SK-N-SH treated with all-trans-retinoic acid at 6 μM for 48 hours (cell line): Measurements from ENCODE around the gene KSR2.
A peak's percentile ranks its signal among the peaks of the same experiment; 100 is the strongest.
"Not testable (repeated sequence)": the region's sequence is repeated elsewhere in the genome, so short reads cannot be mapped to it uniquely, and the experiment has no call there.

Experiments
- ATAC-seq: fragments of 200-7000 bp; cut with Tn5 transposase; 3 replicates; pipeline ENCODE4 v1.9.1; 2020; ENCODE audit warnings: mild to moderate bottlenecking, moderate library complexity
- ARNTL ChIP-seq: fragments of 450-650 bp; formaldehyde crosslinking; IDR thresholded peaks from 2 replicates; pipeline ENCODE4 v1.5.0; 2020; ENCODE audit warnings: low read depth, mild to moderate bottlenecking, moderate library complexity, borderline replicate concordance
- BACH2 ChIP-seq: fragments of 250-450 bp; sonication (Bioruptor Pico); IDR thresholded peaks from 2 replicates; pipeline ENCODE4 v1.9.0; 2021; ENCODE audit warnings: mild to moderate bottlenecking, borderline replicate concordance
- CREB5 ChIP-seq: fragments of 250-450 bp; sonication (Bioruptor Pico); IDR thresholded peaks from 2 replicates; pipeline ENCODE4 v1.5.1; 2020; ENCODE audit warnings: low read depth, mild to moderate bottlenecking, moderate library complexity
- CSRNP3 ChIP-seq: fragments of 250-450 bp; sonication (Bioruptor Pico); IDR thresholded peaks from 2 replicates; pipeline ENCODE4 v1.5.1; 2021; ENCODE audit warnings: mild to moderate bottlenecking, moderate library complexity
- ESRRG ChIP-seq: fragments of 250-450 bp; sonication (Bioruptor Pico); IDR thresholded peaks from 2 replicates; pipeline ENCODE4 v1.6.1; 2021; ENCODE audit warnings: mild to moderate bottlenecking
- GLIS3 ChIP-seq: fragments of 250-450 bp; sonication (Bioruptor Pico); IDR thresholded peaks from 2 replicates; pipeline ENCODE4 v1.5.0; 2020; ENCODE audit warnings: mild to moderate bottlenecking, moderate library complexity
- ISL1 ChIP-seq: fragments of 250-450 bp; sonication (Bioruptor Pico); IDR thresholded peaks from 2 replicates; pipeline ENCODE4 v2.1.2; 2022; ENCODE audit warnings: mild to moderate bottlenecking, moderate library complexity
- OSR1 ChIP-seq: fragments of 250-450 bp; sonication (Bioruptor Pico); IDR thresholded peaks from 2 replicates; pipeline ENCODE4 v1.8.0; 2022; ENCODE audit warnings: moderate library complexity, mild to moderate bottlenecking, inconsistent platforms
- PATZ1 ChIP-seq: fragments of 250-450 bp; sonication (Bioruptor Pico); IDR thresholded peaks from 2 replicates; pipeline ENCODE4 v1.8.0; 2020; ENCODE audit warnings: mild to moderate bottlenecking, moderate library complexity, borderline replicate concordance
- POU6F1 ChIP-seq: fragments of 250-450 bp; sonication (Bioruptor Pico); IDR thresholded peaks from 2 replicates; pipeline ENCODE4 v1.8.0; 2021; ENCODE audit warnings: low read depth, mild to moderate bottlenecking, moderate library complexity, borderline replicate concordance
- PPARA ChIP-seq: fragments of 250-450 bp; sonication (Bioruptor Pico); IDR thresholded peaks from 2 replicates; pipeline ENCODE4 v1.5.0; 2020; ENCODE audit warnings: mild to moderate bottlenecking, borderline replicate concordance
- TCF4 ChIP-seq: fragments of 250-450 bp; sonication (Bioruptor Pico); IDR thresholded peaks from 2 replicates; pipeline ENCODE4 v1.8.0; 2021; ENCODE audit warnings: mild to moderate bottlenecking, moderate library complexity, borderline replicate concordance
- TOX ChIP-seq: fragments of 250-450 bp; sonication (Bioruptor Pico); IDR thresholded peaks from 2 replicates; pipeline ENCODE4 v1.8.0; 2021; ENCODE audit warnings: mild to moderate bottlenecking, moderate library complexity, borderline replicate concordance
- ZFP3 ChIP-seq: fragments of 250-450 bp; sonication (Bioruptor Pico); IDR thresholded peaks from 2 replicates; pipeline ENCODE4 v1.5.0; 2020; ENCODE audit warnings: mild to moderate bottlenecking, moderate library complexity
- ZFP30 ChIP-seq: fragments of 450-650 bp; formaldehyde crosslinking; IDR thresholded peaks from 2 replicates; pipeline ENCODE4 v1.5.0; 2022; ENCODE audit warnings: mild to moderate bottlenecking, moderate library complexity
- ZNF565 ChIP-seq: fragments of 450-650 bp; formaldehyde crosslinking; conservative IDR thresholded peaks from 2 replicates; pipeline ENCODE4 v1.5.0; 2020; ENCODE audit warnings: low read depth, mild to moderate bottlenecking, moderate library complexity
- ZNF70 ChIP-seq: fragments of 450-650 bp; formaldehyde crosslinking; IDR thresholded peaks from 2 replicates; pipeline ENCODE4 v1.5.0; 2020; ENCODE audit warnings: mild to moderate bottlenecking, moderate library complexity
- ZNF8 ChIP-seq: fragments of 450-650 bp; formaldehyde crosslinking; IDR thresholded peaks from 2 replicates; pipeline ENCODE4 v1.5.0; 2020; ENCODE audit warnings: mild to moderate bottlenecking, moderate library complexity
- TF ChIP-seq, protein P1 (sequence below): fragments of 250-450 bp; sonication (Bioruptor Pico); IDR thresholded peaks from 2 replicates; pipeline ENCODE4 v1.5.0; 2020; ENCODE audit warnings: mild to moderate bottlenecking, moderate library complexity

Gene KSR2

DNA sequence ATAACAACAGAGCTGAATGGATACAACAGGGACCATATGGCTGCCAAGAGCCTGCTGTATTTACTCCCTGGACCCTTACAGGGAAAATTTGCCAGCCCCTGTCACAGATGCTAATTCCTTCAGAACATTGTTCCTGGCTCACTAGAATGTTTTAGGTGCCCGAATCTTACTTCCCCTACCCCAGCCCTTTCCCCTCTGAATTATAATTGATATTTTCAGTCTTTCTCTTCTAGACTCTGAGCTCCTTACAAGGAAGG lies 235.3 kb downstream of the KSR2 start (continued):
- TF ChIP-seq, protein P1, sequence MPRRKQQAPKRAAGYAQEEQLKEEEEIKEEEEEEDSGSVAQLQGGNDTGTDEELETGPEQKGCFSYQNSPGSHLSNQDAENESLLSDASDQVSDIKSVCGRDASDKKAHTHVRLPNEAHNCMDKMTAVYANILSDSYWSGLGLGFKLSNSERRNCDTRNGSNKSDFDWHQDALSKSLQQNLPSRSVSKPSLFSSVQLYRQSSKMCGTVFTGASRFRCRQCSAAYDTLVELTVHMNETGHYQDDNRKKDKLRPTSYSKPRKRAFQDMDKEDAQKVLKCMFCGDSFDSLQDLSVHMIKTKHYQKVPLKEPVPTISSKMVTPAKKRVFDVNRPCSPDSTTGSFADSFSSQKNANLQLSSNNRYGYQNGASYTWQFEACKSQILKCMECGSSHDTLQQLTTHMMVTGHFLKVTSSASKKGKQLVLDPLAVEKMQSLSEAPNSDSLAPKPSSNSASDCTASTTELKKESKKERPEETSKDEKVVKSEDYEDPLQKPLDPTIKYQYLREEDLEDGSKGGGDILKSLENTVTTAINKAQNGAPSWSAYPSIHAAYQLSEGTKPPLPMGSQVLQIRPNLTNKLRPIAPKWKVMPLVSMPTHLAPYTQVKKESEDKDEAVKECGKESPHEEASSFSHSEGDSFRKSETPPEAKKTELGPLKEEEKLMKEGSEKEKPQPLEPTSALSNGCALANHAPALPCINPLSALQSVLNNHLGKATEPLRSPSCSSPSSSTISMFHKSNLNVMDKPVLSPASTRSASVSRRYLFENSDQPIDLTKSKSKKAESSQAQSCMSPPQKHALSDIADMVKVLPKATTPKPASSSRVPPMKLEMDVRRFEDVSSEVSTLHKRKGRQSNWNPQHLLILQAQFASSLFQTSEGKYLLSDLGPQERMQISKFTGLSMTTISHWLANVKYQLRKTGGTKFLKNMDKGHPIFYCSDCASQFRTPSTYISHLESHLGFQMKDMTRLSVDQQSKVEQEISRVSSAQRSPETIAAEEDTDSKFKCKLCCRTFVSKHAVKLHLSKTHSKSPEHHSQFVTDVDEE, result no peak
- no peak for TF ChIP-seq ZFP3 (CRISPR knock-in tag)
- TF ChIP-seq GLIS3 (CRISPR knock-in tag), result no peak
- no peak for TF ChIP-seq TCF4 (CRISPR knock-in tag)
- no peak for TF ChIP-seq PPARA (CRISPR knock-in tag)
- TF ChIP-seq, all 23 proteins: peak for 0

DNA sequence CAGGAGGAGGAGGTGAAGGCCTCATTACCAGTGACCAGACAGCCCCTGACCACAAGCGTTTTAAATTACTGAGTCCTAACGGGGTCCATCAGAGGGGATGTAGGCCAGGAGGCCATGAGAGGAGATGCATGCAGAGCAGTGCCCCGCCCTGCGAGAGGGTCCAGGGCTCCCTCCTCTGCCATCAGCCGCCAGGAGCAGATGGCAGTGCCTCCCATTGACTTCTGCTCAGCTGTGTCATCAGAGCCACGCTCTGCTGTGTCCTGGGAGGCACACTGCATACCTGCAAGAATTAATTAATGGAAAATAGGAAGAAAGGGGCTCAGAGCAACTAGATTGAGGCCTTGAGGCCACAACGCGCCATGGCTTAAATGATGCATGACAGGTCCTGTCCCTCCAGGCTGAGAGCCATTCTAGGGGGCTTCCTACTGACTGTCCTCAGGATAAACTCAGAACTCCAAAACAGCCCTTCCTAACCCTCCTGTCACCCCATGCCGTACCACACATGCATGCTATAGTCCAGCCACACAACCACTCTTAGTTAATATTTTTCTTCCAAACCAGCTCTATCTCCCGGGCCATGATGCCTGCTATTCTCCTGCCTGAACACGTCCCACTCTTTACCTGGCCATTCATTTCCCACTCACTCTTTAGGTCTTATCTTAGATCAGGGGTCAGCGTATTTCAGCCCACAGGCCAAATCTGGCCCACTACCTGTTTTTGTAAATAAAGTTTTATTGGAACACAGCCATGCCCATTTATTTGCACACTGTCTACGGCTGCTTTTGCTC lies 235.8 kb downstream of the KSR2 start:
- no peak for ATAC-seq
- TF ChIP-seq ARNTL (CRISPR knock-in tag) (no peak), ZFP30 (CRISPR knock-in tag) (no peak)

DNA sequence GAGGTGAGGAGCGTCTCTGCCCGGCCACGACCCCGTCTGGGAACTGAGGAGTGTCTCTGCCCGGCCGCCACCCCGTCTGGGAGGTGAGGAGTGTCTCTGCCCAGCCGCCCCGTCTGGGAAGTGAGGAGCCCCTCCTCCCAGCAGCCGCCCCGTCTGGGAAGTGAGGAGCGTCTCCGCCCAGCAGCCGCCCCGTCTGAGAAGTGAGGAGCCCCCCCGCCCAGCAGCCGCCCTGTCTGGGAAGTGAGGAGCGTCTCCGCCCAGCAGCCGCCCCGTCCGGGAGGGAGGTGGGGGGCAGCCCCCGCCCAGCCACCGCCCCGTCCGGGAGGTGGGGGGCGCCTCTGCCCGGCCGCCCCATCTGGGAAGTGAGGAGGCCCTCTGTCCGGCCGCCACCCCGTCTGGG lies 237.7 kb downstream of the KSR2 start:
- ATAC-seq, result not testable (repeated sequence)

- no peak for ATAC-seq
- TF ChIP-seq ARNTL (CRISPR knock-in tag) (no peak), ZFP30 (CRISPR knock-in tag) (no peak), POU6F1 (CRISPR knock-in tag) (no peak), PPARA (CRISPR knock-in tag) (no peak), ESRRG (CRISPR knock-in tag) (no peak), TCF4 (CRISPR knock-in tag) (no peak)
- TF ChIP-seq, all 23 proteins: peak for 0
Observed at GRCh38 chr12:117727301-117727700, 241.5 kb downstream of the KSR2 start.

DNA sequence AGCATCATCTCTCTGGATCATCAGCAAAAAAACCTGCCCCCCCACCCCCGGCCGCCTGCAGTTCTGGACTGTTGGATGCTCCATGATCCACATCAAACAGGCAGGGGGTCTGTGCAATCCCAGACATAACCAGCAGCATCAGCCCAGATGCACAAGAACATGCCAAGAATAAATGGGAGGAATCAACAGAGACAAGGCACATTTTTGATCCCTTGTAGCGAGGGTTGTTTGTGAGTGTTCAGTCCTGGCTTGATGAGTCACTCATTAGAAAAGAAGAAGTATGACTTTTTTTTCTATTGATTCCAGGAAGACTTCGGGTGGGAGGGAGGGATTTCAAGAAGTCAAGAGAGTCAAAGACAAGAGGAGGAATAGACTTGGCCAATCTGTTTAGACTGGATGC lies 244.2 kb downstream of the KSR2 start:
- peak; percentile 52; the same call in 1 of the 3 replicates for ATAC-seq
- TF ChIP-seq ARNTL (CRISPR knock-in tag) (no peak), OSR1 (CRISPR knock-in tag) (no peak), PATZ1 (no peak), BACH2 (CRISPR knock-in tag) (no peak)

- no peak for TF ChIP-seq CSRNP3 (CRISPR knock-in tag)
- no peak for TF ChIP-seq GLIS3 (CRISPR knock-in tag)
- no peak for TF ChIP-seq BACH2 (CRISPR knock-in tag)
- TF ChIP-seq TCF4 (CRISPR knock-in tag), result no peak
- TF ChIP-seq ZNF8, result no peak
- TF ChIP-seq ZFP3 (CRISPR knock-in tag), result no peak
- TF ChIP-seq TOX (CRISPR knock-in tag), result no peak
- TF ChIP-seq ISL1 (CRISPR knock-in tag), result no peak
- TF ChIP-seq PATZ1, result no peak
- TF ChIP-seq ZFP30 (CRISPR knock-in tag), result no peak
- TF ChIP-seq ZNF565 (CRISPR knock-in tag), result no peak
- no peak for TF ChIP-seq ARNTL (CRISPR knock-in tag)
- TF ChIP-seq ESRRG (CRISPR knock-in tag), result no peak
- TF ChIP-seq ZNF70 (CRISPR knock-in tag), result no peak
- TF ChIP-seq OSR1 (CRISPR knock-in tag), result no peak
- no peak for TF ChIP-seq CREB5 (CRISPR knock-in tag)
- no peak for TF ChIP-seq PPARA (CRISPR knock-in tag)
- TF ChIP-seq, all 23 proteins: peak for 0
- no peak for ATAC-seq
Observed at GRCh38 chr12:117718559-117718958, 250.2 kb downstream of the KSR2 start.
